LNCAP (cell line): ENCODE measurements around the gene USP6.

ENCODE experiments used
- CTCF ChIP-seq: fragments of 450-650 bp; IDR thresholded peaks from 2 replicates; pipeline ENCODE4 v1.5.1; 2017; ENCODE audit warnings: mild to moderate bottlenecking

Gene USP6

GRCh38 chr17:5096731-5097100 is 19.1 kb upstream of the USP6 start:
- TF ChIP-seq CTCF, result no peak

GRCh38 chr17:5097101-5097834 is 18.6 kb upstream of the USP6 start:
- TF ChIP-seq CTCF, result no peak

GRCh38 chr17:5099271-5099670 is 16.6 kb upstream of the USP6 start:
- TF ChIP-seq CTCF, result no peak

GRCh38 chr17:5100832-5101231 is 15.0 kb upstream of the USP6 start:
- no peak for TF ChIP-seq CTCF

- no peak for TF ChIP-seq CTCF
These were observed 5.0 kb upstream of the USP6 start for GRCh38 chr17:5110816-5111215.

GRCh38 chr17:5111402-5112204 is 4.2 kb upstream of the USP6 start, which contains the start of gene ZNF232:
Gene ZNF232 (minus strand): TSS chr17:5111878. CDS start chr17:5111822, 56 bp downstream.
- no peak for TF ChIP-seq CTCF

GRCh38 chr17:5118219-5118618 is 2.4 kb downstream of the USP6 start:
- TF ChIP-seq CTCF, result no peak
